GM18858 (cell line): ENCODE results near the gene PSMD3.
A peak's percentile ranks its signal among the peaks of the same experiment; 100 is the strongest.
"Not testable (repeated sequence)": the region's sequence is repeated elsewhere in the genome, so short reads cannot be mapped to it uniquely, and the experiment has no call there.

Experiments
- ATAC-seq: cut with Tn5 transposase; IDR thresholded peaks from one replicate; pipeline ENCODE4 v1.9.1; 2021; ENCODE audit not compliant: unreplicated experiment

PSMD3 gene

GRCh38 chr17:39980351-39981206 is at the start of gene PSMD3:
Gene PSMD3, plus strand, starts transcription at chr17:39980807. Its CDS starts 164 bp downstream, at chr17:39980971.
- ATAC-seq: peak; percentile 83

GRCh38 chr17:39933912-39934311 is 46.7 kb upstream of the PSMD3 start:
- ATAC-seq: no peak

GRCh38 chr17:39934324-39934723 is 46.3 kb upstream of the PSMD3 start:
- no peak for ATAC-seq

- no peak for ATAC-seq
These were observed 44.7 kb upstream of the PSMD3 start for GRCh38 chr17:39935909-39936308.

- ATAC-seq: no peak
These were observed 43.2 kb upstream of the PSMD3 start for GRCh38 chr17:39937447-39937846.

- ATAC-seq: no peak
These were observed 42.3 kb upstream of the PSMD3 start for GRCh38 chr17:39938140-39938869.

- no peak for ATAC-seq
These were observed 41.5 kb upstream of the PSMD3 start for GRCh38 chr17:39939106-39939505.

GRCh38 chr17:39939588-39940419 is 40.8 kb upstream of the PSMD3 start:
- peak; percentile 52 for ATAC-seq

- ATAC-seq: no peak
These were observed 36.8 kb upstream of the PSMD3 start for GRCh38 chr17:39943702-39944392.

- ATAC-seq: no peak
These were observed 36.3 kb upstream of the PSMD3 start for GRCh38 chr17:39944393-39944711.

- ATAC-seq: no peak
These were observed 33.9 kb upstream of the PSMD3 start for GRCh38 chr17:39946551-39947330.

- ATAC-seq: not testable (repeated sequence)
These were observed 32.1 kb upstream of the PSMD3 start for GRCh38 chr17:39948489-39948828.

- ATAC-seq: no peak
These were observed 31.6 kb upstream of the PSMD3 start for GRCh38 chr17:39949028-39949427.

- ATAC-seq: no peak
These were observed 29.7 kb upstream of the PSMD3 start for GRCh38 chr17:39950871-39951348.

- ATAC-seq: no peak
These were observed 28.5 kb upstream of the PSMD3 start for GRCh38 chr17:39951924-39952679.

- ATAC-seq: peak; percentile 49
These were observed 27.7 kb upstream of the PSMD3 start for GRCh38 chr17:39952680-39953470.

GRCh38 chr17:39953471-39953888 is 27.1 kb upstream of the PSMD3 start:
- ATAC-seq: no peak

GRCh38 chr17:39954876-39955275 is 25.7 kb upstream of the PSMD3 start:
- no peak for ATAC-seq
